Neural cell (in vitro differentiated cells): ENCODE results near the gene GOLT1B.

ENCODE experiments used
- CTCF ChIP-seq: fragments of 450-650 bp; IDR thresholded peaks from 2 replicates; pipeline ENCODE4 v1.5.1; 2014; ENCODE audit warnings: antibody characterized with exemption, mild to moderate bottlenecking, moderate library complexity; ENCODE audit not compliant: poor library complexity, severe bottlenecking
- RAD21 ChIP-seq: fragments of 450-650 bp; conservative IDR thresholded peaks from 2 replicates; pipeline ENCODE4 v1.6.1; 2014; ENCODE audit warnings: antibody characterized with exemption, mild to moderate bottlenecking, moderate library complexity
- SMC3 ChIP-seq: fragments of 450-650 bp; conservative IDR thresholded peaks from 2 replicates; pipeline ENCODE4 v1.6.1; 2014; ENCODE audit warnings: antibody characterized with exemption, mild to moderate bottlenecking, moderate library complexity; ENCODE audit not compliant: poor library complexity

GRCh38 chr12:21523148-21523547 lies 21.6 kb downstream of the GOLT1B start:
- TF ChIP-seq CTCF = no peak
- no peak for TF ChIP-seq SMC3
- no peak for TF ChIP-seq RAD21
